SK-N-SH (cell line): ENCODE measurements around the gene C19orf44. TPM values are rescaled to one million over a fixed set of nuclear protein-coding genes. Genes with fewer than 3 reads are reported as not detected.
"Not testable (repeated sequence)": the region's sequence is repeated elsewhere in the genome, so short reads cannot be mapped to it uniquely, and the experiment has no call there.

Experiments used
- CTCF ChIA-PET: fragments of 300-600, 350-600 bp; formaldehyde crosslinking; extraction: SDS; loops from one replicate; lab custom pipeline; 2021; lab: Yijun Ruan, JAX
- POLR2A ChIA-PET: fragments of 350-600 bp; sonication (Branson Sonifier 250); formaldehyde crosslinking; extraction: SDS; loops from one replicate; lab custom pipeline; 2020; ENCODE audit warnings: antibody characterized with exemption, inconsistent platforms; lab: Yijun Ruan, JAX
- DNase-seq: peaks from one replicate; pipeline ENCODE4 v3.0.0; 2012
- H2AFZ ChIP-seq: fragments of 200-600 bp; sonication (generic); 2 replicates; pipeline ENCODE4 v1.8.1; 2016; ENCODE audit warnings: antibody characterized with exemption, mild to moderate bottlenecking, low read depth
- H3F3A ChIP-seq: fragments of 200-600 bp; sonication (generic); replicated peaks from 2 replicates; pipeline ENCODE3; 2016; ENCODE audit warnings: antibody characterized with exemption, mild to moderate bottlenecking; ENCODE audit not compliant: insufficient read depth
- H3K27ac ChIP-seq, 2 experiments: fragments of 200-500 bp in 1 of 2; fragments of 200-600 bp in 1 of 2; sonication (Bioruptor generic) in 1 of 2; sonication (generic), shearing (Covaris generic) in 1 of 2; 2 replicates each; pipeline versions ENCODE4 v1.5.1 to v1.6.1; 2014 to 2016; ENCODE audit warnings: low read depth in 2 of 2, inconsistent platforms in 1 of 2, low read length in 1 of 2, mild to moderate bottlenecking in 1 of 2, mixed read lengths in 1 of 2
- H3K27me3 ChIP-seq: fragments of 200-600 bp; sonication (generic), shearing (Covaris generic); 2 replicates; pipeline ENCODE4 v1.6.1; 2016; ENCODE audit warnings: mixed run types; ENCODE audit not compliant: insufficient read depth
- H3K36me3 ChIP-seq, 2 experiments: fragments of 200-500 bp in 1 of 2; fragments of 200-600 bp in 1 of 2; sonication (Bioruptor generic) in 1 of 2; sonication (generic) in 1 of 2; replicated peaks in 1 of 2; 2 replicates each; pipeline versions ENCODE3 to v1.5.1; 2014 to 2016; ENCODE audit warnings: low read length in 1 of 2, mild to moderate bottlenecking in 1 of 2; ENCODE audit not compliant: insufficient read depth in 2 of 2, control insufficient read depth in 1 of 2
- H3K4me1 ChIP-seq, 2 experiments: fragments of 200-500 bp in 1 of 2; fragments of 200-600 bp in 1 of 2; sonication (Bioruptor generic) in 1 of 2; sonication (generic), shearing (Covaris generic) in 1 of 2; 2 replicates each; pipeline versions ENCODE4 v1.5.1 to v1.6.1; 2014 to 2016; ENCODE audit warnings: low read depth in 1 of 2, low read length in 1 of 2, mixed run types in 1 of 2; ENCODE audit not compliant: insufficient read depth in 2 of 2, control insufficient read depth in 1 of 2
- H3K4me2 ChIP-seq: fragments of 200-600 bp; sonication (generic), shearing (Covaris generic); 2 replicates; pipeline ENCODE4 v1.6.1; 2017; ENCODE audit warnings: mixed run types
- H3K4me3 ChIP-seq, 2 experiments: fragments of 200-500 bp in 1 of 2; fragments of 200-600 bp in 1 of 2; sonication (Bioruptor generic) in 1 of 2; sonication (generic), shearing (Covaris generic) in 1 of 2; 2 replicates each; pipeline versions ENCODE4 v1.5.1 to v1.8.1; 2014 to 2016; ENCODE audit warnings: low read depth in 2 of 2, inconsistent platforms in 1 of 2, low read length in 1 of 2, mild to moderate bottlenecking in 1 of 2, mixed read lengths in 1 of 2, moderate library complexity in 1 of 2
- H3K79me2 ChIP-seq: fragments of 200-600 bp; sonication (generic); 2 replicates; pipeline ENCODE4 v1.8.1; 2017; ENCODE audit warnings: mild to moderate bottlenecking; ENCODE audit not compliant: insufficient read depth
- H3K9ac ChIP-seq: fragments of 200-600 bp; sonication (generic); 2 replicates; pipeline ENCODE4 v1.6.1; 2017; ENCODE audit warnings: mixed run types
- H3K9me2 ChIP-seq: fragments of 200-600 bp; sonication (generic); 2 replicates; pipeline ENCODE4 v1.6.1; 2017; ENCODE audit warnings: mixed run types
- H3K9me3 ChIP-seq: fragments of 200-600 bp; sonication (generic); 2 replicates; pipeline ENCODE4 v1.6.1; 2017; ENCODE audit warnings: mixed run types, mild to moderate bottlenecking, moderate library complexity
- H4K20me1 ChIP-seq: fragments of 200-600 bp; sonication (generic); 2 replicates; pipeline ENCODE4 v1.6.1; 2017; ENCODE audit warnings: mild to moderate bottlenecking, mixed run types; ENCODE audit not compliant: insufficient read depth
- CHD2 ChIP-seq: fragments of 150-350 bp; IDR thresholded peaks from 2 replicates; pipeline ENCODE4 v1.6.1; 2018; ENCODE audit warnings: low read length; ENCODE audit not compliant: partially characterized antibody
- EZH2phosphoT487 ChIP-seq: fragments of 200-600 bp; sonication (generic); IDR thresholded peaks from 2 replicates; pipeline ENCODE4 v1.6.1; 2017; ENCODE audit warnings: low read depth, mixed run types, mild to moderate bottlenecking, antibody characterized with exemption, moderate library complexity, borderline replicate concordance
- MXI1 ChIP-seq: IDR thresholded peaks from 2 replicates; pipeline ENCODE4 v1.6.1; 2012; ENCODE audit warnings: mild to moderate bottlenecking, low read depth, low read length, improper control_type of control experiment
- NFIC ChIP-seq: IDR thresholded peaks from 2 replicates; pipeline ENCODE4 v1.4.0; 2012; ENCODE audit warnings: borderline replicate concordance
- RFX5 ChIP-seq: IDR thresholded peaks from 2 replicates; pipeline ENCODE4 v1.6.1; 2012; ENCODE audit warnings: mild to moderate bottlenecking, improper control_type of control experiment, low read length
- RXRA ChIP-seq: IDR thresholded peaks from 2 replicates; pipeline ENCODE4 v1.4.0; 2012; ENCODE audit warnings: low read depth, mild to moderate bottlenecking, borderline replicate concordance
- SMC3 ChIP-seq: IDR thresholded peaks from 2 replicates; pipeline ENCODE4 v1.6.1; 2012; ENCODE audit warnings: low read depth, low read length, improper control_type of control experiment
- WGBS: methylation state at CpG from one replicate; pipeline ENCODE4 v1.1.6; 2017; ENCODE audit warnings: low lambda C conversion rate; 5-methylcytosine and 5-hydroxymethylcytosine counted together
- polyA plus RNA-seq, 3 experiments: library from polyadenylated mRNA; depleted of rRNA; stranded (reverse); fragments of >200 nt; gene quantifications; 2 replicates each; pipeline ENCODE4 v1.2.3, GENCODE V29; 2012
- TF ChIP-seq, protein P1 (sequence below): IDR thresholded peaks from 2 replicates; pipeline ENCODE4 v1.6.1; 2012; ENCODE audit warnings: mild to moderate bottlenecking, low read depth, low read length, moderate library complexity
- TF ChIP-seq, protein P2 (sequence below): IDR thresholded peaks from 2 replicates; pipeline ENCODE4 v1.4.0; 2012; ENCODE audit warnings: low read depth, borderline replicate concordance
- TF ChIP-seq, protein P3 (sequence below): IDR thresholded peaks from 2 replicates; pipeline ENCODE4 v1.4.0; 2012; ENCODE audit warnings: low read depth

The C19orf44 gene
- polyA plus RNA-seq, 1 of the 3 experiments (the other 2 are of a cell fraction): 6.0 TPM

DNA sequence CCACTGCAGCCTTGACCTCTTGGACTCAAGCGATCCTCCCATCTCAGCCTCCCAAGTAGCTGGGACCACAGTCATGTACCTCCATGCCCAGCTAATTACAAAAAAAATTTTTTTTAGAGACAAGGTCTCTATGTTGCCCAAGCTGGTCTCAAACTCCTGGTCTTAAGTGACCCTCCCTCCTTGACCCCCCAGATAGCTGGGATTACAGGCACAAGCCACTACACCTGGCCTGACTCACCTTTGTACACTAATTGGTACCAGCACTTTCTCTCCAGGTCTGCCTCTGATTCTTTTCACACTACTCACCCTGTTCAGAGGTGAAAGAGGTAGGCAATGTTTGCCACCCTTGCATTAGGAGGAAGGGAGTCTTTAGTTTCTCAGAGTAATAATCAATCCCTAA is 18.9 kb upstream of the C19orf44 start (continued):
- TF ChIP-seq, protein P1, sequence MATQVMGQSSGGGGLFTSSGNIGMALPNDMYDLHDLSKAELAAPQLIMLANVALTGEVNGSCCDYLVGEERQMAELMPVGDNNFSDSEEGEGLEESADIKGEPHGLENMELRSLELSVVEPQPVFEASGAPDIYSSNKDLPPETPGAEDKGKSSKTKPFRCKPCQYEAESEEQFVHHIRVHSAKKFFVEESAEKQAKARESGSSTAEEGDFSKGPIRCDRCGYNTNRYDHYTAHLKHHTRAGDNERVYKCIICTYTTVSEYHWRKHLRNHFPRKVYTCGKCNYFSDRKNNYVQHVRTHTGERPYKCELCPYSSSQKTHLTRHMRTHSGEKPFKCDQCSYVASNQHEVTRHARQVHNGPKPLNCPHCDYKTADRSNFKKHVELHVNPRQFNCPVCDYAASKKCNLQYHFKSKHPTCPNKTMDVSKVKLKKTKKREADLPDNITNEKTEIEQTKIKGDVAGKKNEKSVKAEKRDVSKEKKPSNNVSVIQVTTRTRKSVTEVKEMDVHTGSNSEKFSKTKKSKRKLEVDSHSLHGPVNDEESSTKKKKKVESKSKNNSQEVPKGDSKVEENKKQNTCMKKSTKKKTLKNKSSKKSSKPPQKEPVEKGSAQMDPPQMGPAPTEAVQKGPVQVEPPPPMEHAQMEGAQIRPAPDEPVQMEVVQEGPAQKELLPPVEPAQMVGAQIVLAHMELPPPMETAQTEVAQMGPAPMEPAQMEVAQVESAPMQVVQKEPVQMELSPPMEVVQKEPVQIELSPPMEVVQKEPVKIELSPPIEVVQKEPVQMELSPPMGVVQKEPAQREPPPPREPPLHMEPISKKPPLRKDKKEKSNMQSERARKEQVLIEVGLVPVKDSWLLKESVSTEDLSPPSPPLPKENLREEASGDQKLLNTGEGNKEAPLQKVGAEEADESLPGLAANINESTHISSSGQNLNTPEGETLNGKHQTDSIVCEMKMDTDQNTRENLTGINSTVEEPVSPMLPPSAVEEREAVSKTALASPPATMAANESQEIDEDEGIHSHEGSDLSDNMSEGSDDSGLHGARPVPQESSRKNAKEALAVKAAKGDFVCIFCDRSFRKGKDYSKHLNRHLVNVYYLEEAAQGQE: no peak

DNA sequence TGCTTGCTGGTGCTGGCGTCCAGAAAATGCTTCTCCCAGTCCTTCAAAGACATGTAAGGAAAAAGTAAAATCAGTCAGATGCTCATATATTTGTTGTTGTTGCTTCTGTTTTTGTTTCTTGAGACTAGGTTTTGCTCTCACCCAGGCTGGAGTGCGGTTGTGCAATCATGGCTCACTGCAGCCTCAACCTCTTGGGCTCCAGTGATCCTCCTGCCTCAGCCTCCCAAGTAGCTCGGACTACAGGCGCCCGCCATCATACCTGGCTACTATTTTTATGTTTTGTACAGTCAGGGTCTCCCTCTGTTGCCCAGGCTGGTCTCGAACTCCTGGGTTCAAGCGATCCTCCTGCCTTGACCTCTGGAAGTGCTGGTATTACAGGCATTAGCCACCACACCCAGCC is 13.4 kb upstream of the C19orf44 start:
- Histone ChIP-seq H3K9me2 (no peaks in the 10 kb centered on the region), H3K4me2 (no peak overlapping the region), H3K4me1 (no peaks in the 10 kb centered on the region), H3K9ac (no peak overlapping the region), H3F3A (no peaks in the 10 kb centered on the region), H3K9me3 (no peaks in the 10 kb centered on the region), H3K27ac (no peak overlapping the region), H3K36me3 (no peaks in the 10 kb centered on the region), H3K27me3 (no peaks in the 10 kb centered on the region; the same call in 1 of the 2 replicates), H3K4me3 (no peak overlapping the region), H4K20me1 (no peaks in the 10 kb centered on the region), H2AFZ (no peak overlapping the region), H3K79me2 (no peaks in the 10 kb centered on the region)
- WGBS: 77% methylated on average over 7 of the region's 7 CpGs
- DNase-seq: no peak
- ChIA-PET CTCF (no interaction called here), POLR2A (no interaction called here)
- no peak for TF ChIP-seq EZH2phosphoT487
- no peak for TF ChIP-seq NFIC
- TF ChIP-seq CHD2: no peak
- no peak for TF ChIP-seq SMC3
- TF ChIP-seq, protein P2, sequence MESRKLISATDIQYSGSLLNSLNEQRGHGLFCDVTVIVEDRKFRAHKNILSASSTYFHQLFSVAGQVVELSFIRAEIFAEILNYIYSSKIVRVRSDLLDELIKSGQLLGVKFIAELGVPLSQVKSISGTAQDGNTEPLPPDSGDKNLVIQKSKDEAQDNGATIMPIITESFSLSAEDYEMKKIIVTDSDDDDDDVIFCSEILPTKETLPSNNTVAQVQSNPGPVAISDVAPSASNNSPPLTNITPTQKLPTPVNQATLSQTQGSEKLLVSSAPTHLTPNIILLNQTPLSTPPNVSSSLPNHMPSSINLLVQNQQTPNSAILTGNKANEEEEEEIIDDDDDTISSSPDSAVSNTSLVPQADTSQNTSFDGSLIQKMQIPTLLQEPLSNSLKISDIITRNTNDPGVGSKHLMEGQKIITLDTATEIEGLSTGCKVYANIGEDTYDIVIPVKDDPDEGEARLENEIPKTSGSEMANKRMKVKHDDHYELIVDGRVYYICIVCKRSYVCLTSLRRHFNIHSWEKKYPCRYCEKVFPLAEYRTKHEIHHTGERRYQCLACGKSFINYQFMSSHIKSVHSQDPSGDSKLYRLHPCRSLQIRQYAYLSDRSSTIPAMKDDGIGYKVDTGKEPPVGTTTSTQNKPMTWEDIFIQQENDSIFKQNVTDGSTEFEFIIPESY: no peak
- no peak for TF ChIP-seq MXI1
- TF ChIP-seq, protein P3, sequence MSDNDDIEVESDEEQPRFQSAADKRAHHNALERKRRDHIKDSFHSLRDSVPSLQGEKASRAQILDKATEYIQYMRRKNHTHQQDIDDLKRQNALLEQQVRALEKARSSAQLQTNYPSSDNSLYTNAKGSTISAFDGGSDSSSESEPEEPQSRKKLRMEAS: no peak
- TF ChIP-seq RFX5: no peak
- no peak for TF ChIP-seq RXRA

DNA sequence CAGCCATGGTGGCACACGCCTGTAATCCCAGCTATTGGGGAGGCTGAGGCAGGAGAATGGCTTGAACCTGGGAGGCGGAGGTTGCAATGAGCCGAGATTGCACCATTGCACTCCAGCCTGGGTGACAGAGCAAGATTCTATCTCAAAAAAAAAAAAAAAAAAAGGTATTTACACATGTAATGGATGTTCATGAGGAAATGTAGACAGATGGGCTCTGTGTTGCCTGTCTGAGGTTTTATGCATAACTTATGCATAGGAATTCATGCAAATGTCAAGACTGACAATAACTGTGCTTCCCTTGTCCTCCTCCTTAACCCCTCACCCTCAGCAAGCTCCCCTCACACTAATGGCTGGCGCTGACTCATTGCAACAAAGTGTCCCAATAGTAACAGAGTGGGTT is 9.7 kb upstream of the C19orf44 start:
- H3K36me3 ChIP-seq, H3K27me3 ChIP-seq, H3K4me2 ChIP-seq, H4K20me1 ChIP-seq, H3K4me3 ChIP-seq, H3F3A ChIP-seq, DNase-seq, H3K4me1 ChIP-seq, H3K9ac ChIP-seq, H3K79me2 ChIP-seq, H3K27ac ChIP-seq, H3K9me2 ChIP-seq, H2AFZ ChIP-seq, H3K9me3 ChIP-seq: not testable (repeated sequence)
- WGBS: 78% methylated on average over 4 of the region's 4 CpGs
- ChIA-PET CTCF (interaction anchor here (2.1 kb wide), 1 partner anchor 45 kb away, joined by 6 read pairs; no protein-coding TSS in a partner anchor), POLR2A (interaction anchor here (1.1 kb wide), 1 partner anchor 9 kb away, joined by 3 read pairs; the partner anchor contains the start of genes C19orf44 and CALR3)
